HG02798 (cell line): ENCODE measurements around the gene FARS2.
A peak's percentile ranks its signal among the peaks of the same experiment; 100 is the strongest.
"Not testable (repeated sequence)": the region's sequence is repeated elsewhere in the genome, so short reads cannot be mapped to it uniquely, and the experiment has no call there.

ENCODE experiments used
- ATAC-seq: cut with Tn5 transposase; IDR thresholded peaks from one replicate; pipeline ENCODE4 v1.9.1; 2021; ENCODE audit warnings: mild to moderate bottlenecking; ENCODE audit not compliant: unreplicated experiment, poor library complexity

The FARS2 gene

GRCh38 chr6:5554226-5554625 is 292.9 kb downstream of the FARS2 start:
- ATAC-seq: no peak

- ATAC-seq: no peak
Observed at GRCh38 chr6:5556011-5556410, 294.7 kb downstream of the FARS2 start.

- ATAC-seq: no peak
Observed at GRCh38 chr6:5557506-5557905, 296.2 kb downstream of the FARS2 start.

- ATAC-seq: no peak
Observed at GRCh38 chr6:5559651-5560050, 298.3 kb downstream of the FARS2 start.

GRCh38 chr6:5562277-5562676 is 301.0 kb downstream of the FARS2 start:
- ATAC-seq: no peak

GRCh38 chr6:5563086-5563485 is 301.8 kb downstream of the FARS2 start:
- no peak for ATAC-seq

GRCh38 chr6:5564746-5565145 is 303.4 kb downstream of the FARS2 start:
- not testable (repeated sequence) for ATAC-seq

- ATAC-seq: no peak
Observed at GRCh38 chr6:5565971-5566370, 304.7 kb downstream of the FARS2 start.

- ATAC-seq: peak; percentile 77
Observed at GRCh38 chr6:5566718-5567117, 305.4 kb downstream of the FARS2 start.

GRCh38 chr6:5567352-5567751 is 306.0 kb downstream of the FARS2 start:
- peak; percentile 45 for ATAC-seq

- no peak for ATAC-seq
Observed at GRCh38 chr6:5567890-5568289, 306.6 kb downstream of the FARS2 start.

GRCh38 chr6:5569491-5569890 is 308.2 kb downstream of the FARS2 start:
- no peak for ATAC-seq

GRCh38 chr6:5570641-5571040 is 309.3 kb downstream of the FARS2 start:
- no peak for ATAC-seq

GRCh38 chr6:5580736-5581581 is 319.6 kb downstream of the FARS2 start:
- ATAC-seq: no peak

GRCh38 chr6:5582762-5583161 is 321.4 kb downstream of the FARS2 start:
- ATAC-seq: no peak

GRCh38 chr6:5583528-5583927 is 322.2 kb downstream of the FARS2 start:
- no peak for ATAC-seq

- no peak for ATAC-seq
Observed at GRCh38 chr6:5584078-5584482, 322.8 kb downstream of the FARS2 start.

GRCh38 chr6:5587648-5588047 is 326.3 kb downstream of the FARS2 start:
- no peak for ATAC-seq

- no peak for ATAC-seq
Observed at GRCh38 chr6:5589422-5590141, 328.3 kb downstream of the FARS2 start.

GRCh38 chr6:5590187-5590586 is 328.9 kb downstream of the FARS2 start:
- ATAC-seq: no peak

GRCh38 chr6:5592886-5593519 is 331.7 kb downstream of the FARS2 start:
- no peak for ATAC-seq
